NCI-H1417 treated with DMSO at 0.1 percent for 48 hours (cell line): ENCODE data around the gene ARMC6.
"Not testable (repeated sequence)": the region's sequence is repeated elsewhere in the genome, so short reads cannot be mapped to it uniquely, and the experiment has no call there.

Experiments
- DNase-seq: peaks from one replicate; lab custom pipeline; 2025; lab: John Stamatoyannopoulos, UW

The ARMC6 gene

GRCh38 chr19:19022380-19022961 is 10.9 kb upstream of the ARMC6 start:
- DNase-seq = no peak

- DNase-seq = not testable (repeated sequence)
These were observed 10.0 kb upstream of the ARMC6 start for GRCh38 chr19:19023376-19023775.

GRCh38 chr19:19025861-19026260 is 7.5 kb upstream of the ARMC6 start:
- DNase-seq = no peak

- no peak for DNase-seq
These were observed 7.0 kb upstream of the ARMC6 start for GRCh38 chr19:19026299-19026971.

GRCh38 chr19:19027228-19027627 is 6.2 kb upstream of the ARMC6 start:
- DNase-seq = no peak

GRCh38 chr19:19028526-19028925 is 4.9 kb upstream of the ARMC6 start:
- DNase-seq = no peak

- DNase-seq = no peak
These were observed 1.5 kb upstream of the ARMC6 start for GRCh38 chr19:19031891-19032290.

- DNase-seq = no peak
These were observed 805 bp upstream of the ARMC6 start for GRCh38 chr19:19032420-19033175.

GRCh38 chr19:19033176-19033425 is 302 bp upstream of the ARMC6 start:
- DNase-seq = no peak

- DNase-seq = peak; percentile 10
These were observed 811 bp downstream of the ARMC6 start for GRCh38 chr19:19034204-19034624.

GRCh38 chr19:19039901-19040300 is 6.5 kb downstream of the ARMC6 start:
- no peak for DNase-seq

- no peak for DNase-seq
These were observed 7.0 kb downstream of the ARMC6 start for GRCh38 chr19:19040417-19040816.

GRCh38 chr19:19042732-19043280 is 9.4 kb downstream of the ARMC6 start:
- no peak for DNase-seq

GRCh38 chr19:19043481-19043880 is 10.1 kb downstream of the ARMC6 start:
- DNase-seq = no peak

- DNase-seq = no peak
These were observed 10.5 kb downstream of the ARMC6 start for GRCh38 chr19:19043881-19044280.

- DNase-seq = no peak
These were observed 16.0 kb downstream of the ARMC6 start for GRCh38 chr19:19049406-19049805.

GRCh38 chr19:19050104-19050503 is 16.7 kb downstream of the ARMC6 start:
- DNase-seq = no peak

GRCh38 chr19:19050731-19051130 is 17.3 kb downstream of the ARMC6 start:
- DNase-seq = no peak

GRCh38 chr19:19051478-19052213 is 18.2 kb downstream of the ARMC6 start:
- no peak for DNase-seq

- no peak for DNase-seq
These were observed 19.5 kb downstream of the ARMC6 start for GRCh38 chr19:19052921-19053320.

GRCh38 chr19:19053508-19054314 is 20.3 kb downstream of the ARMC6 start:
- DNase-seq = no peak
